ENCODE data around the gene RAE1. TPM values are rescaled to one million over a fixed set of nuclear protein-coding genes. Genes with fewer than 3 reads are reported as not detected.

The RAE1 gene
- total RNA-seq, 1 experiment from 2014 or later, result 34.5 TPM

DNA sequence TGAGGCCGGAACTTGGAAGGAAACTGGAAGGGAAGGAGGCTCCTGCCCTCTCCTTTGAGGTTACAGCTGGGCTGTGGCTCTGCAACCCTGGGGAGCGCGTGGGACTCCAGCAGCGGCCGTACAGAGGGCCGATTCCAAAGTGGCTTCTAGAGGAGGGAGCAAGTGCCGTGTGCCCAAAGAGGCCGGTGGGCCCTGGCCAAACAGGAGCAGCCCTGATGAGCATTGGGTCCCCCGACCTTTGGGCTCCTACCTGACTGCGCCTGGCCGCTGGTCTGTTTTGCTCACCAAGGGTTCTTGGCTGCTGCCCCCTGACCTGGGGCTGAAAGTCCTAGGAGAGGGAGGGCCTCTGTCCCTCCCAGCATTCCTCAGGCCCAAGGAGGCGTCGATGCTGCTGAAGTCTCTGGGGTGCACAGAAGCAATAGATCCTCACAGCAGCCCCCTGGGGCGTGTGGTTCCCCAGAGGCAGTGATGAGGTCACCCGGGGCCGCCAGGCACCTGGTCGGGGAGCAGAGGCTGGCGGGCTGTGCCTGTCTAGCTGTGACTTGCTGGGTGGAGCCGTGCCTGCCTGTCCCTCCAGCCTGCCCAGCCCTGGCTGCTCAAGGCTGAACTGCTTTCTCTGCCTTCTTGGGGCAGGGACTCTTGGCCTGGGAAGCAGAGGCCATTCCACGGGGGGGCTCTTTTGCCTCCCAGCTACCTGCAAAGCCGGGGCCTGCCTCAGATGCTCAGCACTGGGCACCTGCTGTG lies 49.9 kb downstream of the RAE1 start:
- DNase-seq (ENCODE audit: low read depth, low spot score) (no peak), ATAC-seq (no peak)
- Histone ChIP-seq H3K36me3 (ENCODE audit: control insufficient read depth, insufficient read depth, low read length) (no peaks in the 10 kb centered on the region), H3K4me3 (ENCODE audit: low read depth in 2 of 2, low read length in 2 of 2) (no peak overlapping the region), H3K4me1 (ENCODE audit: control insufficient read depth, insufficient read depth, low read length) (no peaks in the 10 kb centered on the region), H3K9me3 (ENCODE audit: control insufficient read depth, insufficient read depth, low read depth, low read length) (no peaks in the 10 kb centered on the region), H3K27ac (ENCODE audit: low read length) (no peak overlapping the region), H3K27me3 (ENCODE audit: control insufficient read depth, insufficient read depth, low read length) (no peaks in the 10 kb centered on the region)
- BruUV-seq (replicated peaks), result no TSS peak
- in situ Hi-C loops (cut with HindIII; ENCODE audit: low pct_unique_long_range_greater_than_20kb, low sequenced_read_pairs), result no loop called here
- intact Hi-C loops (cut with micrococcal nuclease; ENCODE audit: unreplicated experiment), result no loop called here
- POLR2A ChIA-PET, result no interaction called here
- CTCF ChIA-PET, result no interaction called here
- TF ChIP-seq, protein P1, sequence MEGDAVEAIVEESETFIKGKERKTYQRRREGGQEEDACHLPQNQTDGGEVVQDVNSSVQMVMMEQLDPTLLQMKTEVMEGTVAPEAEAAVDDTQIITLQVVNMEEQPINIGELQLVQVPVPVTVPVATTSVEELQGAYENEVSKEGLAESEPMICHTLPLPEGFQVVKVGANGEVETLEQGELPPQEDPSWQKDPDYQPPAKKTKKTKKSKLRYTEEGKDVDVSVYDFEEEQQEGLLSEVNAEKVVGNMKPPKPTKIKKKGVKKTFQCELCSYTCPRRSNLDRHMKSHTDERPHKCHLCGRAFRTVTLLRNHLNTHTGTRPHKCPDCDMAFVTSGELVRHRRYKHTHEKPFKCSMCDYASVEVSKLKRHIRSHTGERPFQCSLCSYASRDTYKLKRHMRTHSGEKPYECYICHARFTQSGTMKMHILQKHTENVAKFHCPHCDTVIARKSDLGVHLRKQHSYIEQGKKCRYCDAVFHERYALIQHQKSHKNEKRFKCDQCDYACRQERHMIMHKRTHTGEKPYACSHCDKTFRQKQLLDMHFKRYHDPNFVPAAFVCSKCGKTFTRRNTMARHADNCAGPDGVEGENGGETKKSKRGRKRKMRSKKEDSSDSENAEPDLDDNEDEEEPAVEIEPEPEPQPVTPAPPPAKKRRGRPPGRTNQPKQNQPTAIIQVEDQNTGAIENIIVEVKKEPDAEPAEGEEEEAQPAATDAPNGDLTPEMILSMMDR (IDR thresholded peaks at IDR 0.05), result no peak
- TF ChIP-seq, protein P2, sequence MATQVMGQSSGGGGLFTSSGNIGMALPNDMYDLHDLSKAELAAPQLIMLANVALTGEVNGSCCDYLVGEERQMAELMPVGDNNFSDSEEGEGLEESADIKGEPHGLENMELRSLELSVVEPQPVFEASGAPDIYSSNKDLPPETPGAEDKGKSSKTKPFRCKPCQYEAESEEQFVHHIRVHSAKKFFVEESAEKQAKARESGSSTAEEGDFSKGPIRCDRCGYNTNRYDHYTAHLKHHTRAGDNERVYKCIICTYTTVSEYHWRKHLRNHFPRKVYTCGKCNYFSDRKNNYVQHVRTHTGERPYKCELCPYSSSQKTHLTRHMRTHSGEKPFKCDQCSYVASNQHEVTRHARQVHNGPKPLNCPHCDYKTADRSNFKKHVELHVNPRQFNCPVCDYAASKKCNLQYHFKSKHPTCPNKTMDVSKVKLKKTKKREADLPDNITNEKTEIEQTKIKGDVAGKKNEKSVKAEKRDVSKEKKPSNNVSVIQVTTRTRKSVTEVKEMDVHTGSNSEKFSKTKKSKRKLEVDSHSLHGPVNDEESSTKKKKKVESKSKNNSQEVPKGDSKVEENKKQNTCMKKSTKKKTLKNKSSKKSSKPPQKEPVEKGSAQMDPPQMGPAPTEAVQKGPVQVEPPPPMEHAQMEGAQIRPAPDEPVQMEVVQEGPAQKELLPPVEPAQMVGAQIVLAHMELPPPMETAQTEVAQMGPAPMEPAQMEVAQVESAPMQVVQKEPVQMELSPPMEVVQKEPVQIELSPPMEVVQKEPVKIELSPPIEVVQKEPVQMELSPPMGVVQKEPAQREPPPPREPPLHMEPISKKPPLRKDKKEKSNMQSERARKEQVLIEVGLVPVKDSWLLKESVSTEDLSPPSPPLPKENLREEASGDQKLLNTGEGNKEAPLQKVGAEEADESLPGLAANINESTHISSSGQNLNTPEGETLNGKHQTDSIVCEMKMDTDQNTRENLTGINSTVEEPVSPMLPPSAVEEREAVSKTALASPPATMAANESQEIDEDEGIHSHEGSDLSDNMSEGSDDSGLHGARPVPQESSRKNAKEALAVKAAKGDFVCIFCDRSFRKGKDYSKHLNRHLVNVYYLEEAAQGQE (IDR thresholded peaks at IDR 0.05; ENCODE audit: insufficient read depth in 1 of 2, low read depth in 2 of 2, low read length in 1 of 2), result no peak
- TF ChIP-seq SIN3A (IDR thresholded peaks at IDR 0.05; ENCODE audit: borderline replicate concordance, insufficient read depth, low read depth, low read length), result no peak
- TF ChIP-seq TCF7L2 (IDR thresholded peaks at IDR 0.05; ENCODE audit: low read depth, low read length), result no peak
- TF ChIP-seq POLR2AphosphoS5 (IDR thresholded peaks at IDR 0.05; ENCODE audit: low read depth, low read length), result no peak

DNA sequence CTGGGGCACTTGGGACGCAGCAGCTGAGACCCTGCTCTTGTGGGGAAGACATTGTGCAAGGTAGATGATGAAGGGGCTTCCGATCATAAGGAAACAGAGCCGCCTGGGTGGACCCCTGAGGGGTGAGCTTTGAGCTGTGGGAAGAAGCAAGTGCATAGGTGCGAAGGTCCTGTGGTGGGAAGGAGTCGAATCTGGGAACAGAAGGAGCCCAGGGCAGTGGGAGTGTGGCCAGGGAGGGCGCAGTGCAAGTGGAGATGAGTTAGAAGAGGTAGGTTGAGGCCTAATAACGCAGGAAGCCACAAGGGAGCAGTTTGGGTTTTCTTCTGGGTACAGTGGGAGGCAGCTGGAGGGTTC lies 50.5 kb downstream of the RAE1 start:
- Histone ChIP-seq H3K27me3 (ENCODE audit: control insufficient read depth, insufficient read depth, low read length) (no peaks in the 10 kb centered on the region), H3K9me3 (ENCODE audit: control insufficient read depth, insufficient read depth, low read depth, low read length) (no peaks in the 10 kb centered on the region), H3K36me3 (ENCODE audit: control insufficient read depth, insufficient read depth, low read length) (no peaks in the 10 kb centered on the region), H3K27ac (ENCODE audit: low read length) (no peak overlapping the region), H3K4me1 (ENCODE audit: control insufficient read depth, insufficient read depth, low read length) (no peaks in the 10 kb centered on the region), H3K4me3 (ENCODE audit: low read depth in 2 of 2, low read length in 2 of 2) (no peak overlapping the region)
- no peak for TF ChIP-seq TCF7L2 (IDR thresholded peaks at IDR 0.05; ENCODE audit: low read depth, low read length)
- TF ChIP-seq, protein P2 (IDR thresholded peaks at IDR 0.05; ENCODE audit: insufficient read depth in 1 of 2, low read depth in 2 of 2, low read length in 1 of 2), result no peak
- ChIA-PET POLR2A (no interaction called here), CTCF (no interaction called here)
- DNase-seq (ENCODE audit: low read depth, low spot score) (no peak), ATAC-seq (no peak)
- no TSS peak for BruUV-seq (replicated peaks)
- intact Hi-C loops (cut with micrococcal nuclease; ENCODE audit: unreplicated experiment) (no loop called here), in situ Hi-C loops (cut with HindIII; ENCODE audit: low pct_unique_long_range_greater_than_20kb, low sequenced_read_pairs) (no loop called here)
